HG02571 (cell line): ENCODE measurements around the gene RAMP1.

Experiments
- ATAC-seq: cut with Tn5 transposase; IDR thresholded peaks from one replicate; pipeline ENCODE4 v1.9.1; 2021; ENCODE audit warnings: mild to moderate bottlenecking, moderate library complexity; ENCODE audit not compliant: unreplicated experiment

The RAMP1 gene

DNA sequence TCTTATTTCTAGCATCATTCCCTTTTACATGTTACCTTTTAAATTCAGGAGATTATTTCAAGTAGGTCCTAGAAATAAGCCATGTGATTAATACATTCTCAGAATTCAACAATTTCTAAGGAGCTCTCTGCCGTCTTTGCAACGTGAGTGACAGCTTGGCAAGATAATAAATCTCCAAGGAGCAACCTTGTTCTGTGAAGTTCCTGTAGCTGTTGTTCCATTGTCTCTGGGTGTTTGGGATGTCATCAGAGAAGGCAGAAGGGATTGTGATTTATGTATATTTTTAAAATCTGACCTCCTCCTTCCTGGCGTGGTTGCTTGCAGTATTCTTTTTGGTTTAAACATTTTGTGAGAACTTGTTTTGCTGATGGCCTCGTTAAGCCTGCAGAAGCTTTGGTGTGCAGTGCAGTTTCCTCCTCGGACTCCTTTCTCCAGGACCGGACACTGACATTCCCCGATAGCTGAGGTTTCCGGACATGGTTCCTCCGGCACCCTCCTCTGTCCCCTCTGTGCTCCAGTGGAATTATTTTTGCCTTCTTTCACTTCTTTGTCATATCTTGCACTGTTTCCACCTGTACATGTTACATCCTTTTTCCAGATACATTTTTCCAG is 33.7 kb downstream of the RAMP1 start:
- ATAC-seq: no peak

DNA sequence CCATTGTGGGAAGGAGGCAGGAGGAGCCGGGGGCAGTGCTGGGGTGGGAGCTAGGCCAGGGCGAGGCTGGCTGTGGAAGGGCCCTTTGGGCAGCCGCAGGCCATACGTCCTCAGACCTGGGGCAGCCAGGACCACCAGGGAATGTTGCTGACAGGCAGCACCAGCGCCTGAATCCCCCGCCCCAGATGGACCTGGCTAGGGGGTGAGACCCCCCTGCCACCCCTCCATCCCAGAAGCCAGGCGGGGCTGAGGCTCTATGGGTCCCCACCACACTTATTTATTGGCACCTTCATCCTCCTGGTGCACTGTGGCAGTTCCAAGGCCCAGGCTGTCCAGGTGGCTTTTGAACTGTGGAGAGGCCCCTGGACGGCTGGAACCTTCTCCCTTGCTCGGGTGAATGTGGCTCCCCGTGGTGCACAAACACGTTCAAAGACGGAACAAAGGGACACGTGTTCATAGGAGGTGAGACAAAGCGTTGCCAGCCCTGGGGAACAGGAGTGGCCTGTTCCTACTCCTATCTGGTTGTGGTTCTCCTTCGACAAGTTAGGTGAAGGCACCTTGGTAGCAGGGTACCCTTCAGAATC is 35.1 kb downstream of the RAMP1 start:
- no peak for ATAC-seq

DNA sequence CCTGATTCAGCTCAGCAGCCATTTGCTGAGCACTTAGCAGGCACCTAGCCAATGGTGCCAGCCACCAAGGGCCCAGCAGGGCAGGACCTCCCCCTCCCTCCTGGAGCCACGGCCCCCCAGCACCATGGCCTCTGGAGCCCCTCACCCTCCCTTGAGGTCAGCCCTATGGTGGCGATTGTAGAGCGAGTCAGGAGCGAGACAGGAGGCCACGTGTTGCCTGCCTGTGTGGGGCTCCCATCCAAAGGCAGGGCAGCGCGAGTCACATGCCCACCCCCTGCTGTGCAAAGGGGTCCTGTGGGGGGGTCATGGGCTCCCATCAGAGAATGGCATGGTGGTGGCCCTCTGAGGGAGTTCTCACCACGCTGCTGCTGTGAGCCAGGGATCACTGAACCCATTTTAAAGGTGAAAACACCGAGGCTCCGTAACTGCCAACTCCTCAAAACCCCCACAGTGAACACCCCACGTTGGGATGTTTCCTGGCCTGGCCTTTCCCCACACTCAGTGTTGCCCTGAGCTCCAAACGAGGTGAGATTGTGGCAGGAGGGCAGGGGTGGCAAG is 35.6 kb downstream of the RAMP1 start:
- no peak for ATAC-seq

DNA sequence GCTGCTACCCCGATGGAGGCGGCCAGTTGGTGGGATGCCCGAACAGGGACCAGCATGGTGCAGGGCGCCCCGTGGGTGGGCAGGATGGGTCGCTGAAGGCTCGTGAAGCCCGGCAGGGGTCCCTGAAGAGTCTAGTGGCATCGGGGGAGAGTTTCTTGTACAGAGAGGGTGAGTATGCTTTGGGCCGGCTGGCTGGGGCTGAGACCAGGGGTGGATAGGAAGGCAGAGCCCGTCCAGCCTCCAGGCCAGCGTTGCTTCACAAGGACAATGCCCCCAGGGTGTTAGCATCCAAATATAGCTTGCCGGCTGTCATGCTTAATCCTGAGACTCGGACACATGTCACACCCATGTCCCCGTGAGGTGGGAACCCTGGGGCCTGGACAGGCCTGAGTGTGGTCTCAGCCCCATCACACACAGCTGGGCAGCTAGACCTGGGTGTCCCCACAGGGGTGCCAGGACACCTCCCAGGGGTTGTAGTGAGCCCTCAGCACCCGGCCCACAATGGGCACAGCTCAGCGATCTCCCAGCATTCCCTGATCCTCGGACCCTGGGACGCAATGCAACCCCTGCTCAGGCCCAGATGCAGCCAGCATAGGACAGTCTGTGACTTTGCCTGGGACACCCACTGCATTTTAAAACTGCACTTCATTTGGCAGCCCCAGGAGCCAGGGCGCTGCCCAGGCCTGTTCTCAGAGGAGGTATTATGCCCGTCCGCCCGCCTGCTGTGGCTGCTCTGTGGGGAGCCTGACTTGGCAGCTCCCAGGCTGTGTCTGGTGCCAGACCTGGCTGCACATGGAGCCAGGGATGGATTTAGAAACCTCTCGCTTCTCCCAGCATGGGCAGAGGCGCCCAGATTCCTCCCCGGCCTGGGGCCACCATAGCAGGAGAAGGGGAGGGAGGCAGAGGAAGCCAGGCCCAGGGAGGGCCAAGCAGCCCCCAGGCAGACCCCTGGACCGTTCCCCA is 36.4 kb downstream of the RAMP1 start:
- ATAC-seq: no peak

DNA sequence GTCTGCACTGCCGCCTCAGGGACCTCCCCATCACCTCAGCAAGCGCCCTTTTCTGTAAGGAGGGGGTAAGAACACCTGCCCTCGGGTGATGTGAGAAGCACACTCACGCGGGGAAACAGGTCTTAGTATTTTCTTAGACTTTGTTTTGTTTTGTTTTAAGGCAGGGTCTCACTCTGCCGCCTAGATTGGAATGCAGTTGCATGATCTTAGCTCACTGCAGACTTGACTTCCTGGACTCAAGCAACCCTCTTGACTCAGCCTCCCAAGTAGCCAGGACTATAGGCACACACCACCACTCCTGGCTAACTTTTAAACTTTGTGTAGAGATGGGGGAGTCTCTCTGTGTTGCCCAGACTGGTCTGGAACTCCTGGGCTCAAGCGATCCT is 37.1 kb downstream of the RAMP1 start:
- no peak for ATAC-seq

DNA sequence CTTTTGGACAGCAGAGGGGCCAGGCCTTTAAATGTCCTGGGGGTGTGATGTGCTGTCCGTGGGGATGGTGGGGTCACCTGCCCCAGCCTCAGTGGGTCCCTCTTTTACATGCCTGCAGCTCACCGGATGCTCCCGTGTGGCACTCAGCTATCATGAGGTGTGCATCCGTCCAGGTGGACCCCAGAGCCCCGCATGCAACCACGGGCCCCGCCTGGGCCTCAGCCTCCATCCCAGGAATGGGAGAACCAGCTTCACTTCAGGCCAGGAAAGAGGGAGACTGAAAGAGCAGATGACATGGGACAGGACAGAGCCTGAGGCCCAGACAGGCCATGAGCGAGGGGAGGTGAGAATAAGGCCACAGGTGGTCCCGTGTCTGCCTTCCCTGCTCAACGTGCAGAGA is 37.5 kb downstream of the RAMP1 start:
- ATAC-seq: no peak

DNA sequence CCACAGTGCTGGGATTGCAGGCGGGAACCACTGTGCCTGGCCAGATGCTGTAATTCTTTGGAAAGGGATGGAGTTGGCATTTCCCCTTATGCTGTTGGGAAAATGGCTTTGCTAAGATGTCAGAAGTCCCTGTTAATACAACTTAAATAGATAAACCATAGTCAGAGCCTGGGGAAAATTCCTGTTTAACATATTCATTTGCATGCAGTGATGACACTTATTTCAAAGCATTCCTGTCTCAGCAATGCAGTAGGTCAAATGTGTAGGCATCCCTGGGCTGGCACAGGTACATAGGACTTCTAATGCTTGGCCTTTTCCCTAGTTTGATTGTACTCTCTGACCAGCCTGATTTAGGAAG is 38.6 kb downstream of the RAMP1 start:
- ATAC-seq: no peak

DNA sequence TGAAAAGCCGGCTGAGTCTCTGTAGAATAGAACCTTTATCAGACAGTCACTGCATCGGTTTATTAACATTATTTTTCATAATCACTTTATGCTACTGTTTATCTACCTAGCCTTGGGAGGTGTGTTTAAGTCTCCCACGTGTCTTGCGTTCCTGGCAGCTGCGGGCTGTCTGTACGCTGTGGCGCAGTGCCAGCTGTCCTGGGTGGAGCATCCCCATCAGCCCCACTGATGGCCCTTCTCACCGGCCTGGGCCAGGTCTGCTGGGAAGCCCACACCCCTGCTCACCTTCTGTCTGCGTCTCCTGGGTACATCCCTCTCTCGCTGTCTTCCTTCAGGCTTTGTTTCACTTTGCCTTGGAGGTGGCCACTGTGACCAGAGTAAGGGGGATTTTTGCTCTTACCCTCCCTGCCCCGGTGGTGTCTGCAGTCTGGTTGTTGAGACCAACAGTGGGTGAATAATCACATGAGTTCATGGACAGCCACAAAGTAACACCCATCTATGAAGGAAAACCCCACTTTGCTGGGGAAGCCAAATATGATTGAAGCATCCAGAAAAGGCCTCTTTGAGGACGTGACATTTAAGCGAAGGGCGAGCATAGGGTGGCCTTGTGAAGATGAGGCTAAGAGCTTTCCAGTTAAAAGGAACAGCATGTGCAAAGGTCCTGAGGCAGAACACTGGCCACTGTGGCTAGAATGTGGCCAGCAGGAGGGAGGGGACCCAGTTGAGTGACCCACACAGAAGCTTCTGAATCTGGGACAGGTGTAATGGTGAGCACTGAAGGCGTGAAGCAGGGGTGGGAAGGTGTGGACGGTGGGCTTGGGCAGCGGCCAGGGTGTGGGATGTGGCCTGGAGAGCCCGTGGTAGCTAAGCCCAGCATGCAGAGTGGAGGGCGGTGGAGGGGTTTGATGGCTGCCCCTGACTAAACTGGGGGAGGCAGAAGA is 41.7 kb downstream of the RAMP1 start:
- ATAC-seq: no peak

DNA sequence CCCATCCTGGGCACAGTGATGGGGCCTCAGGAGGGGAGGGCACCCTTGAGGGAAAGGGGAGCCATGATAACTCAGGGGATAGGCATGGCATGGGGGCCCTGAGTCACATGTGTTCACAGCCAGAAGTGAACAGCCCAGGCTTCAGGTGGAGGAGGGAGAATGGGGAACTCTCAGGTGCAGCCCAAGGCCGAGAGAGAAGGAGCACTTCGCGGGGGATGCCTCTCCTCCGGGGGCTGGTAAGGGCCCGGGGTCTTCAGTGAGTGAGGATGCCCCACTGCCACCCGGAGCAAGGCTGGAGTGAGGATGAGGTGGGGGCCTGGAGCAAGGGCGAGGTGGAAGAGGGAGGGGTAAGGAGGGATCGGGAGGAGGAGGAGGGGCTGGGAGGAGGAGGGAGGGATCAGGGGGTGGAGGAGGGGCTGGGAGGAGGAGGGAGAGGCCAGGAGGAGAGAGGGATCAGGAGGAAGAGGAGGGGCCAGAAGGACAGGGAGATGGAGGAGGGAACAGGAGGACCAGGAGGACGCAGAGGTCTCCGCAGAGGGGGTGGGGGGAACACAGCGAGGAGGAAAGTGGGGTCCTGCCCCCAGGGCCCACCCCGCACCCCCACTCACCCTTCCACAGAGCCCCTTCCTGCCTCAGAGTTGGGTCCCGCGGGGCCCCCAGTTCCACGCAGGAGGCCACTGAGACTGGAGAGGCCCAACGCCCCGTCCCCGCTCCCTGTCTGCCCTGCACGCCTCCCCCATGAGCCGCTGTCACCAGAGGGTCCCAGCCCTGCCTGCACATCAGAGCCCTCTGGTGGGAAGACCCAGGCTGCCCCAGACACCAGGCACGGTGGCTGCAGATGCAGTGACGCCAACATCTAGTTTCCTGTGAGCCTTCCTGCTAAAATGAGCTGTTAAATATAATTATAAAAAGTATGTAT is 42.8 kb downstream of the RAMP1 start:
- no peak for ATAC-seq

DNA sequence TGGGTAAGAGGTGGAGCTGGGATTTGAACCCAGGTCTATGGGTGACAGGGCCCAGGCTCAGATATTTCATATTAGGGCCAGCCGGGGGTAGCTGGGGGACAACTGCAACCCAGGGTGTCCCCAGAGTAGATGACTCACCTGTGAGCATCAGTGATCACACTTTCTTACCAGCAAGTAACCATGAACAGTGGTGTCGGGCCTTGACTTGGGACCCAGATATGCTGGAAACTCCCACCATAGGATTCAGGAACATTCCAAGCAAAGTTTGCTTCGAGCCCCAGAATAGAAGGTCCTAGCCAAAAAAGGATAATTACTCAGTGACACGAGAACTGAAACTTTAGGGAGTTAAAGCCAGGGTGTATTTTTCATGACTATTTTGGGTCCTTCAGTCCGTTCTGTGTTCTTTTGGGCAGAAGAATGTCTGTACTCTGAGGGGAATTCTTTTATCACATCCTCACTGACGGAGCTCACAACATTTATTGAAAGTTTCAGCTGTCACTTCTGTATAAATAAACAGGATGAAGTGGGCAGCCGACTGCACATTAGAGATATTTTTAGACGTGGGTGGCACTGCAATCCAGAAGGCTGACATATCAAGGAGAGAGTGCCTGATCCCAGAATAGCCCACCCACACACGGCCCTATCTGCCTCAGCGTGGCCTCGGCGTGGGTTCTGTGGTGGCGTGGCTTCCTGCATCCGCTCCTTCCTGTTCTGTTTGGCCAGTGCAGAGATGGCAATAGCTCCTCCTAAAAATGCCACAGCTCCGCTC is 45.6 kb downstream of the RAMP1 start:
- no peak for ATAC-seq

DNA sequence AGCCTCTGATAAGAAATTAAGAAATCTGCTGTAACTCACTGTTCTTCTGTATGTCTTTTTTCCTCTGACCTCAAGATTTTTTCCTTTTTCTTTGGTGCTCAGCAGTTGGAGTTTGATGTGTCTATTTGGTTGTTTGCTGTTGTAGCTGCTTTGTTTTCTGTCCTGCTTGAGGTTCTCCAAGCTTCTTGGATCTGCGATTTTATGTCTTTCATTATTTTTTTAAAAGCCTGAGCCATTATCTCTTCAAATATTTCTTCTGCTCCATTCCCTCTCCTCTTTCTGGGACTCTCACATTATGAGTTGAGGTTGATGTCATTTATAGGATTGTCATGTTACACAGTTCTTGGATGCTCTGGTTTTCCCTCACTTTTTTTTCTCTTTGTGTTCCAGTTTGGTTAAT is 47.7 kb downstream of the RAMP1 start:
- no peak for ATAC-seq

DNA sequence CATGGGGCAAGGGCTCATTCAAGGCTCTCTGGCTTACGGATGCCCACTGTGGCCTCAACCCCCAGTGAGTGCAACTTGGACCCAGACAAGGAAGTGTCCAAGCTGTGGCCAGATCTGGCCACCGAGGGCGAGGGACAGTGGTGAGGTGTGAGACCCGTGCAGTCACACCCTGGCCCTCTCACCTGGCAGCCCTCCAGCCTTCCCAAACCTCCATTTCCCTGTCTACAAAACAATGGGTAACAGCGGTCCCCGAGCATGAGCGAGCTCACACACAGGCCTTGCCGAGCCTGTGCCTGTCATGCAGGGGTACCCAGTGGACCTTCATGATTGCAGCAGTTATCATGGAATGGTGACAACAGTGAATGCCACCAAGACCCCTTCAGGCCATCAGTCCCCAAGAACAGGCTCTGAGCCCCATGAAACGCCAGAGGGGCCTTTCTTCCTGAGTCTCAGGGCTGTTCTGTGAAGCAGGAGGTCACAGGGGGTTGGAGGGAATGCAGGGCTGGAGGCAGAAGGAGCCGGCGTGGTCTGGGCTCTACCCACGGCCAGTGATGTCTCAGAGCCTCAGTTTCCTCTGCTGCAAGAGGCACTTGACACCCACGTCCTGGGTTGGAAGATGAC is 49.8 kb downstream of the RAMP1 start:
- ATAC-seq: no peak

DNA sequence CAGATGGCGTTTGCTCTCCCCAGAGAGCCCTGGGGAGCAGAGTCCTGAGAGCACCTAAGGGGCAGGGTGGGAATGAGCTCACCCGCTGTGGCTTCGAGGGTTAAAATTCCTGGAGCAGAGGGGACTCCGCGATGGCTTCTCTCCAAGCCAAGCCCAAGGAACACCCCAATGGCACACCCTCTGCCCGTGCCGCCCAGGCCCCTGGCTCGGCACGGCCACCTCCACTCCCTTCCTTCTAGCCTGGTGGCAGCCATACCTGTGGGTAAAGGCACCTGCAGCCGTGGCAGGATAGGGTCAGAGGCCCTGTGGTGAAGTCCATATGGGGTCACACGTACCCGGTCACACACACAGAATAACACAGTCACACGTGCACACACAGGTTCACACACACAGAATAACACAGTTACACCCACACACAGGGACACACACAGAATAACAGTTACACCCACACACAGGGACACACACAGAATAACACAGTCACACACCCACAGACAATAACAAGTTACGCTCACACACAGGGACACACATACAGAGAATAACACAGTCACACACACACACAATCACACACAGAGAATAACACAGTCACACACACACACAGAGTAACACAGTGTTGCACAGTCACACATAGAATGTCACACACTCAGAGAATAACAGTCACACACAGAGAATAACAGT is 50.5 kb downstream of the RAMP1 start:
- no peak for ATAC-seq

DNA sequence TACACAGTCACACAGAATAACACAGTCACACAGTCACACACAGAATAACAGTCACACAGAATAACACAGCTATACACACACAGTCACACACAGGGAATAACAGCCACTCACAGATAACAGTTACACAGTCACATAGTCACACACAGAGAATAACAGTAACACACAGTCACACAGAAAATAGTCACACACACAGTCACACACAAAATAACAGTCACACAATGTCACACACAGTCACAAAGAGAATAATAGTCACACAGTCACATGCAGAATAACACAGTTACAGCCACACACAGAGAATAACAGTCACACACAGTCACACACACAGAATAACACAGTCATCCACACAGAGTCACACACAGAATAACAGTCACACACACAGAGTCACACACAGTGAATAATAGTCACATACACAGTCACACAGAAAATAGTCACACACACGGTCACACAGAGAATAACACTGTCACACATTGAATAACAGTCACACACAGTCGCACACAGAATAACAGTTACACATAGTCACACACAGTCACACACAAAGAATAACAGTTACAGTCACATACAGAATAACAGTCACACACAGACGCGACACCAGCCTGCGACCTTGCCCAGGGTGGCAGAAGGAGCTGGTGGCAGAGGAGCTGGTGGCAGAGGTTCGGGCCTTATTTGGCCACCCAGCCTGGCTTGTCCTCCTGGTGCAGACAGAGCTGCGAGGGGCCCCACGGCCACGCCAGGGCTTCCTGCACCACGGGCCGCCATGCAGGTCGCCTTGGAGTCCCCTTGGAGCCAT is 51.3 kb downstream of the RAMP1 start:
- ATAC-seq: no peak

DNA sequence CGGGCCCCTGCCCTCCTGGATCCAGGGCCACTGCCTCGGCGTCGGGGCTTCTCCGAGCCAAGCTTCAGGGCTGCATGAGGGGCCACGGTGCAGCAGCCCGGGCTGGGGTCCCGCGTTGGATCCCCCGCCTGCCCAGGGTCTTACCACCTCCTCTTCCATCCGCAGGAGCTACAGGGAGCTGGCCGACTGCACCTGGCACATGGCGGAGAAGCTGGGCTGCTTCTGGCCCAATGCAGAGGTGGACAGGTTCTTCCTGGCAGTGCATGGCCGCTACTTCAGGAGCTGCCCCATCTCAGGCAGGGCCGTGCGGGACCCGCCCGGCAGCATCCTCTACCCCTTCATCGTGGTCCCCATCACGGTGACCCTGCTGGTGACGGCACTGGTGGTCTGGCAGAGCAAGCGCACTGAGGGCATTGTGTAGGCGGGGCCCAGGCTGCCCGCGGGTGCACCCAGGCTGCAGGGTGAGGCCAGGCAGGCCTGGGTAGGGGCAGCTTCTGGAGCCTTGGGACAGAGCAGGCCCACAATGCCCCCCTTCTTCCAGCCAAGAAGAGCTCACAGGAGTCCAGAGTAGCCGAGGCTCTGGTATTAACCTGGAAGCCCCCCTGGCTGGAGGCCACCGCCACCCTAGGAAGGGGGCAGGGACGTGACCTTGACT is 52.1 kb downstream of the RAMP1 start:
- no peak for ATAC-seq

DNA sequence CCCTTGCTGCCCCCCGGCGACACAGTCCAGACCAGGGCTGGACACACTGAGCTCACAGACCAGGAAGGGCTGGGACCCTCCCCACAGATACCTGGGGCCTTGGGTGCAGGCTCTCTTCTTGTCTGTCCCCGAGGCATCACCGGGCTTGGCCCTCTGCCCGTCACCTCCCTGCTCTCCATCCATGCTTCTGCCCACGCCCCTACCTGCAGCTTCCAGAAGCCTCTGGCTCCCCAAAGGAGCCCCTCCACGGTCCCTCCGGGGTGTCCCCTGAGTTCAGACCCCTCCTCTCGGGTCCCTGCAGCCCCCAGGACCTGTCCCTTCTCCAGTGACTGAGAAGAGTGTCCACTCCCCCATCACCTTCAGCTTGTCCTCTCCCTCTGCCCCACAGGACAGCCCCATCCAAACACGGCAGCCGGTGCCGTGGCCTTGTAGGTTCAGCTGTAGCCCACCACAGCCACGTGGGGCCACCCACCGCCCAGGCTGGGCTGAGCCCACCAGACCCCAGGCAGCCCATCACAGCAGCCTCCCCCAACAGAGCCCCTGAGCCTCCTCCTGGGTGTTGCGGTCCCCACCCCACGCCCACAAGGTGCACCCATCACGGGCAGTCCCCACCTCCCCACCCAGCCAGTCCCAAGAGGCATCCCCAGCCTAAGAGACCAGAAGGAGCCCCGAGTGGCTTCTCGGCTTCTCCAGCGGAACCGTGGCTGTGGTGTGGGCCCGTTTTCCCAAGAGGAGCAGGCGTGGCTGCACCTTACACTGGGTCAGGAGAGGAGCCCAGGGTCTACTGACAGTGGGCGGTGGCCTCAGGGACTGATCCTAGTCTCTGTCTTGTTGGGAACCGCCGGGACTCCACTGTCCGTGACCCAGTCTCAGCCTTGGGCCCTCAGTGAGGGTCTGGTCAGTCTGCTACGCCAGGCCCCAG is 53.1 kb downstream of the RAMP1 start:
- no peak for ATAC-seq
